Fibroblast of skin of left biceps (primary cell): ENCODE results near the gene FMNL1.

Experiments
- DNase-seq, 2 experiments: peaks; one replicate each; pipeline ENCODE4 v3.0.0-alpha.2; 2013; ENCODE audit warnings: low read depth in 2 of 2

The FMNL1 gene

DNA sequence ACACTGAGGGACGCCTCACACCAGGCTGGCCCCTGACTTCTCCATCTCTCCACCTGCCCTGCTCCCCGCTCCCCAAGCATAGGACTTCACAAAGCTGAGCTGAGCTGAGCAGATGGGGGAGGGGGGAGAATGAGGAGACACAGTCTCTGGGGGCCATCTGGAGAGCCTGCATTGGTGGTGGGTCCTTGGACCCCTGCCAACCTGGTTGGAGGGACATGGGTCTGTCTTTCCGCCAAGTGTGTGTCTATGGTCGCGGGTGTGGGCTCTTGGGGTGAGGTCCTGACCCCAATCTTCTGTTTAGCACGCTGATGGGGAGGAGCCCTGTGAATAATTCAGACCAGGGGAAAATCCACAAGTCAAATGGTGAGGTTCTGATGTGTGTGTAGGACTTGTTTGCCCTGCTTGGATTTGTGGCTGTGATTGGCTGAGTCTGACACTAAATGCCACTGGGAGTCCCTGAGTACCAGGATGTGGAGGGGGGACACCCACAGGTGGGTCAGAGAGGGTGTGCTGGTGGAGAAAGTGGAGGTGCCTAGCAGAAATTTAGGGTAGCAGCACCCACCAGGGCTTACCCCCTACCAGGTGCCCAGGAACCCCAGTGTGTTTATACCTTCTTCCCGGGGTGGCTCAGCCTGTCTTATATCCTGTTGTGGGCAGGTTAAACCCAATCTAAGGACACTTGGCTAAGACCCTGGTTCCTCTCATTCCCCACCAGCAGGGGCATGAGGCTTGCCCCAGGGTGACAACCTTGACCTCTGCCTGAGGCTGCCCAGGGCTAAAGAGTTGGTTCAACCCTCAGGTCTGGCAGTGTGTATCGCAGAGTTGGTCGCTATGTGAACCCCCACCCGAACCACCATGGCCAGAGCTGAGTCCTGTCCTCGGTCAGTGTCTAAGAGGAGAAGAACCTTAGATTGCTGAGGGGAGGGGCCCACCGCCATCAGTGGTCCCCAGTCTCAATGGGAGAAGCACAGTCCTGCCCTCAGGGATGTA, 2.1 kb downstream of the FMNL1 start:
- no peak for DNase-seq

DNA sequence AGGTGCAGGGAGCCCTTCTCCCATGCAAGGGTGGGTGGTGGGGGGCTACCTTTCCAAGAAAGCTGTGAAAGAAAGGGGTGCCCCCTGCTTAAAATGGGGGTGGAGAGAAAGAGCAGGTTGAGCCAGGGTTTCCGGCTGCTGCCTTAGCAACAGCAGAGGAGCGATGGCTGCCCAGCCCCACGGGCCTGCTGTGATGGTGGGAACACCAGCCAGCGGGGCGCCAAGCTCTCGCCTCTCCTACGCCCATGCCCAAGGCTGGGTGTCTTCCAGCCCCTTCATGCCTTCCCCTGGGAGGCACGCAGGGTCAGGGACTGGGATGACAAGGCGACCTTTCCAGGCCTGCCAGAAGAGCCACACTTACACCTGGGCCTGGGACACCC, 3.0 kb downstream of the FMNL1 start:
- DNase-seq: no peak

DNA sequence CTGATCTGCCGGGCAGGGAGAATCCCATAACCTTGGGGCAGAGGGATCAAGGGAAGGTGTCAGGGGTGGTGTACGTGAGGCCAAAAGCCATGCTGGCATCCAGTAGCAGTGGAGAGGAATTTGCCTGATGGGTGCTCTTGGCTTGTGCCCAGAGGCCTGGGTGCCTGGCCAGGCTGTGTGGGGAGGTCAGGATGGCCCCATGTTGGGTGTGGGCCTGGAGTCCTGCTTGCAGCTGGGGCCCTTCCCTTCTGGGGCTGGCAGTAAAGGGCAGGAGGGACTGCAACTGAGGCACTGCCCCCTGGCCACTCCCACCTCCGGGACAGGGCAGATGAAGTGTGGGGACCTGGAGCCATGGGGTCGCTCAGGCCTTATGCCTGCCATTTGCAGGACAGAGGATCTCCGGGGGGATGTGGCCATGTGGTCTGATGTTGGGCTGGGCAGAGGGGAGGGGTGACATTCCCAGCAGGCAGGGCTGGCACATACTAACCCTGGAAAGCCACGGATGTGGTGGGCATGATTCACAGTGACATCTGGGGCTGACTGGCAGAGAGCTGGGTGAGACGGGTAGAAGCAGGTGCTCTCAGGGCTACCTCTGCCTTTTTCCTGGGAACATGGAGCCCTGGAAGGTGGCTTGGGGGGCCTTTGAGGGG, 3.5 kb downstream of the FMNL1 start:
- DNase-seq: no peak

DNA sequence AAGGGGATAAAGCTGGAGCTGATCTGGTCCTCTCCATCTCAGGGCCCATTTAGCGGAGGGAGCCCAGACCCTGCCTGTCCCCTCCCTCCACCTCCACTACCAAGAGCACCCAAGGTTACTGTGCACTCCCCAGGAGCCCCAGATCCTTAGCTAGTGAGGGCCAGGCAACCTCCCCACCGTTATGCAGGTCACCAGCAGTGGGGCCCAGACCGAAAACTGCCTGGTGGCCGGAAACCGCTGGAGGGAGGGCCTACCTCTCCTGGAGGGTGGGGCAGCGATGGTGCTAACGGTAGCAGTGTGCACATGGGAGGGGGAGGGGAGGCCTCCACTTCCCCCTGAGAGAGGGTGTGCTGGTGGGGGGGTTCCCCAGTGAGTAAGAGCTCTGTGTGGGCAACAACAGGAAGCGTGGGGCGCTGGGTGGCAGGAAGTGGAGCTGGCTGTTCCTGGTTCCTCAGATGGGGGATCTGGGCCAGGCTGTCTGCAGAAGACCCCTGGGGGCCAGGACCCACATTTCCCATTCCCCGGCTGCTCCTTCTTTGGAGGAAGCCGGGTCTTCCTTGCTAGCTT, 4.4 kb downstream of the FMNL1 start:
- DNase-seq: no peak

DNA sequence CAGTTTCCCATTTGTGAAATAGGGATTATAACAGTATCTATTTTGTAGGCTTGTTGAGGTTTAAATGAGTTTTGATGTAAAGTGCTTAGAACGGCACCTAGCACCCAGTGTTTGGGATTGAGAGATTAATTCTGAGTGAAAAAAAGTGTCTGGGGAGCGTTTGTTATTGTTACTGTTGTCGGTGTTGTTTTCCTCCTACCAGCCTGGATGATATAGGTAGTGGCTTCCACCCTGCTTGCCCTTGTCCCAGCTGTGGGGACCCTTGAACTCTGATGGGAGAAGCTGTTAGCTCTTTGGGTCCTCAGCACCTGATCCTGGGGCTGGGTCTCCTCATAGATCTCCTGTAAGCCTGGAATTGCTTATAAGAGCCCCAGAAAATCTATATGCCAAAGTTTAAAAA, 4.9 kb downstream of the FMNL1 start:
- no peak for DNase-seq

DNA sequence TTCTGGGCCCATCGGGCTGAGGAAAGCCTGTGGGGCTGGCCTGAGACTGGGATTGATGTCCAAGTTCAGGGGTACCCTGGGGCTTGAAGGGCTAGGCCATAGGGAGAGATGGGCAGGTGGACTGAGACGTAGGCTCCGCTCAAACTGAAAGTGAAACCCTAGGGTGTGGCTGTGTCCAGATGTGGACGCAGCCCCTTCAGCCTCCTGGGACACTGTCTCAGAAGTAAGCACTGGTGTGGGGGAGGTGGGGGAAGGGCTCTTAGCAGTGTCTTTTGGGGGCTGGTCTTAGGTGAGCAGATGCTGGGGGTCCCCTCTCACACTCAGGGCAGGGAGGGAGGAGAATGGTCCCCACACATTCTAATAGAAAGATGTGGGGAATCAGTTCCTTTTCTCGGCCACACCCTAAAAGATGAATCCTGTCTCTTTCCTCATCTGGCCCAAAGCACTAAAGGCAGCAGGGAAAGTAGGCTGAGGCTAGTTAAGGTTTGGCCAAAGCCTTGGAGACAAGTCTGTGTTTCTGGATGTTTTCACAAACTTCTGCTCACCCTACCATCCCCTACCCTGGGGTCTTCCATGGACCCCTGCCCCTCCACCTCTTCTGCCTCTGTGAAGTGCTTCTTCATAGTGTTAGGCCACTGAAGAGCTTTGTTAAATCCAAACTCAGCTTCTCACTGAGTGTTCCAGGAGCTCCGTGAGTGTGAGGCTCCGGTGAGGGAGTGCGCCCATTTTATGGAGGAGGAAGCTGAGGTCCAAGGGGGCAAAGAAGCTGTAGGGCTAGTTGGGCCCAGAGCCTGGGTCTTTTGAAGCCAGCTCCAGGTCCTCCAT, 5.6 kb downstream of the FMNL1 start:
- DNase-seq: no peak

DNA sequence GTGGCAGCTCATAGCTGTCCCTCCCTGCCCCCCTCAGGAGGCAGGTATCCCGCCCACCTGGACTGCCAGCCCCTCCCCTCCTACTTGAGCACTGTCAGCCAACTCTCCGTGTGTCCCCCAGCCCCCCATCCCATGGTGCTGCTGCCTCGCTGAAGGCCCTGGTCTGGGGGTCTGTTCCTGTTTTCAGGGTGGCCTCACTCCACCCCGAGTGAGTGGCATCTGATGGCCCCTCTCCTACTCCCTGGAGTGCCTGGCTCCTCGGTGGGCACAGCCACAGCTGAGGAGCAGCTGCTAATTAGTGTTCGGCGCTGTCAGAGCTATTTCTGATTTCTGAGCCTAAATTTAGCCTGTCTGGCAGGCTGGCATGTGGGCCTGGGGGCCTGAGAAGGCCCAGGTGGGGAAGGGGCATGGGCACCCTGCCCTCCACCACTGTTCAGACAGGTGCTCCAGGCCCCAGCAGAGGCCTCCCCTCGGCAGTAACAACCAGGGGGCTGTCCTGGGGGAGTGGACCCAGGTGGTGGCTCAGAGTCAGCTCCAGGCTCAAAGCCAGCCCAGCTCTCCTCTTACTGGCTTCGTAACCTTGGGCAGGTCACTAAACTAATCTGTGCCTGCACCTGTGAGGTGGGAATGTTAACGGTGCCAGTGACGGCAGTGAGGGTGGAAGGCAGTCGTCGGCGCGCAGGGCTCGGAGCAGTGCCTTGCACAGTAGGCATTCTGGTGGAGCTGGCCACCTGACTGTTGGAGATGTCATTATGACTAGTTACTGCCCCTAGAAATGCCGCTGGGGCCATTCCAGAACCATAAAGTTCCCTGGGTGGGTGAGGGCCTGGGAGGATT, 6.5 kb downstream of the FMNL1 start:
- DNase-seq: no peak

DNA sequence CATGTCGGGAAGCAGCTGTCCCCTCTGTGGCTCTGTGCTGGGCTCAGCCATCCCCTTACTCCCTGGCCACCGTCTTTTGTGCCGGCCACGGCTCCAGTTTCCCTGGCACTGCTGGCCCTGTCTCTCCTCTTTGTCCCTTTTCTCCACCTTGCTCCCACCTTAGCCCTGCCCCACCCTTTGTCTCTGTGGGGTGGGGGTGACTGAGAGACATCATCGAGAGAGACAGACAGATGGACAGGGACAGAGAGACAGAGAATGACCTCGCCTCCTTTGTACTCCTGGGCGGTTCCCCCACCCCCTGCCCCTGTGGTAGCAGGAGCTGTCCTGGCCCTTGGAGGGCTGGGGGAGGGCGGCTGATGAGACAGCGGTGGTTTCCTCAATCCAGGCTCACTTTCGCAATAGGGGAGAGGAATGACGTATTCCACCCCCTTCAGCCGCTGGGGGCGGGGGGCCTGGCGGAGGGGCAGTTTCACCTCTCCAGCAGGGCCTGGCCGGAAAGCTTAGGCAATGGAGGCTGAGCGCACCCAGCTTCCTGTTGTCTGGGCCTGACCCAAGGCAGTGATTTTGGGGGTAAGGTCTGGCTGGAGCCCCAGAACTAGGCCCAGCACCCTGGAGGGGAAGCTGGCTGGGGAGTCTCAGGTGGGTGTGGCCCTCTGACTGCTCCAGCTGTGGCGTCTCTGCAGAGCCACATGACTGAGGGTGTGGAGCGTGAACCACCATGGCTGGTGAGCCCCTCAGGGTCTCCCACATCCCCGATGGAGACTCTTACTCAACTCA, 7.3 kb downstream of the FMNL1 start:
- DNase-seq: peak; percentile 76 to 77

DNA sequence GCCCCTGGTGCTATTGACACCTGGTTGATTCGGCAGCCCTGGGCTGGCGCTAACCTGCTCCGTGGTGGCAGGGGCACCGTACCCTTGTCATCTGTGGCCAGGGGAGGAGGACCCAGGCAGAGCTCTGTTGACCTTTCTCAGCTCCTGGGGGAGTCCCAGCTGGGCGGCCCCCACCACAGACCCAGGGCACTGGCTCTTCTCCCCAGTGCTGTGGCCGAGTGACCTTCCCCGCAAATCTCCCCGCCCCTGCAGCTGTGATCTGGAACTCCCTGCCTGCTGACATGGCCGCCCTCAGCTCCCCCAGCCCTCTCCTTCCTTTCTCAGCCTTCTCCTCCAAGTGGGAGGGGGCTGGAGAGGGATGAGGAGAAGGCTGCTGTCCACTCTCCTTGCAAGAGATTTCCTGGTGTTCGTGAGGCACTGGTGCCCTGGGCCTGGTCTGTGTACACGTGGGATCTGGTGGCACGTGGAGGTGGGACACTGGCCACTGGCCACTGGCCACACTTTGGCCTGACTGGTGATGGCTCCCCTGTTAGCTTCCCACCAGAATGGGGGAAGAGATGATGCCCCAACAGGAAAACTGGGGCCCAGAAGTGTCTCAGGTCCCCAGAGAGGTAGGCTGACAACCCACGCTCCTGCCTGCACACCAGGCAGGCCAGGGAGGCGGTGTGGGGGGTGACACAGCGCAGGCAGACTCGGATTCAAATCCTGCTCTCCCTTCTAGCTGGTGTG, 8.2 kb downstream of the FMNL1 start:
- DNase-seq: no peak

DNA sequence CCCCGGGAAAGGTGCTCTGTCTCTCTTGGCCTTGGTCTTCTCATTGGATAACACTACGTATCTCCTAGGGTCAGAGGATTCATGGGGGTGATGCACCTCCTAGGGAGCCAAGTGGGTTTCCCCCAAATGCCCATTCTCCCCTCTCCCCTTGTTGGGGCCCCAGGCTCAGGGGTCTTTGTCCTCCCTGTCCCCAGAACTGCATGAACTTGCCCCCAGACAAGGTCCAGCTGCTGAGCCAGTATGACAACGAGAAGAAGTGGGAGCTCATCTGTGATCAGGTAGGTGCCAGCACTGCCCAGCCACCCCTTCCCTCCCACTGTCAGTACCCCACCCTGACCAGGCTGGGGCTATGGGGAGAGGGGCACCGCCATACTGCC, 8.7 kb downstream of the FMNL1 start:
- no peak for DNase-seq

DNA sequence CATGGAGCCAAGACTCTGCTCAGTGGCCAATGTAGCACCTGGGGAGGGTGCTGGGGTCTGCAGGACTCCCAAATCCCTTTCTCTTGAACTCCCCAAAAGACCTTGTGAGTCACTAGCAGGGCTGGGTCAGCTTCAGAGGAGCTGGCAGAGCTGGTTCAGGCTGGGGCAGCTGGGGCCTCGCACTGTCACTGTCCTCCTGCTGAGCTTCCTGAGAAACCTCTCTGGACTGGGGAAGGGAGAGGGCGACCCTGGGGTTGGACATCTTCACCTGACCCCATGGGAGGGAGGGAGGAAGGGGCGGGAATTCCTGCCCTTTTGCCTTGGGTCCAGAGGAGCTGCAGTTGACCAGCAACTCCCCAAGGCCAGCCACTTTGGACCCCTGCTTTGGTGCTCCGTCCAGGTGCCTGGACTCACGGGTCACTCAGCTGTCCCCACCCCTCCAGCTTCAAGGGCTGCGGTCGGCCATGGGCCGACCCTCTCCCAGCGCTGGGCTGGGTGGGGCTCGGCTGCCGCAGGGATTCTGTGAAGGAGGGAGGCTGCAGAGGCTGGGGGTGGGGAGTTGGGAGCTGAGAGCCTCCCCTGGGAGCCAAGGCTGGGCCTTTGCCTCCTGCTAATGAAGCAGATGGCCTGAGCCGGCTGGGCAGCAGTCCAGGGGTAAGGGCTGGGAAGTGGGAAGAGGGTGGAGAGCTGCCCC, 9.2 kb downstream of the FMNL1 start:
- no peak for DNase-seq

DNA sequence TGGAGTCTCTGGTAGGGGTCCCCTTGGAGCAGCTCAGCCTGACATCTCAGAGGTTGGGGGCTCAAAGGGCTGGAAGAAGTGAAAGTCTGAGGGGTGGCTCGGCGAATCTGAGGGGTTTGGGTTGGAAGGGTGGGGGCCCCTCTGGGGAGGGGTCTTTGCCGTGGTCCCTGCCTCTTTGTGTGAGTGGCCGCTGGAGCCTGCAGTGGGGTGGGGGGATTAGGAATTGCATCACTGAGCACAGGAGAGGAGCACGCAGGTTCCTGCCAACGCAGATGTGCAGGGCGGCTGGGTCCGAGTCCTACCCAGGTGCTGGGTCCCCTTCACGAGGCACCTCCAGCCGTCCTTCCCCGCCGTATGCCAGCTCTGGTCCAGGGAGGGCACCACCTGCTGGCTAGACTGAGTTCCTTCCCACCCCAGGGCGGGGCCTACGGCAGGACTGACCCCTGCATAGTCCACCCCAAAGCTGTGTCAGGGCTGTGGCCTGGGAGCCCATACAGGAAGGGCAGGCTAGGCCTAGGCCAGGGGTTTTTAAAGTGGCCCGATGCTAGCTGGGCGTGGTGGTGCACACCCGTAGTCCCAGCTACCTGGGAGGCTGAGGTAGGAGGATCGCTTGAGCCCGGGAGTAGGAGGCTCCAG, 9.9 kb downstream of the FMNL1 start:
- no peak for DNase-seq

DNA sequence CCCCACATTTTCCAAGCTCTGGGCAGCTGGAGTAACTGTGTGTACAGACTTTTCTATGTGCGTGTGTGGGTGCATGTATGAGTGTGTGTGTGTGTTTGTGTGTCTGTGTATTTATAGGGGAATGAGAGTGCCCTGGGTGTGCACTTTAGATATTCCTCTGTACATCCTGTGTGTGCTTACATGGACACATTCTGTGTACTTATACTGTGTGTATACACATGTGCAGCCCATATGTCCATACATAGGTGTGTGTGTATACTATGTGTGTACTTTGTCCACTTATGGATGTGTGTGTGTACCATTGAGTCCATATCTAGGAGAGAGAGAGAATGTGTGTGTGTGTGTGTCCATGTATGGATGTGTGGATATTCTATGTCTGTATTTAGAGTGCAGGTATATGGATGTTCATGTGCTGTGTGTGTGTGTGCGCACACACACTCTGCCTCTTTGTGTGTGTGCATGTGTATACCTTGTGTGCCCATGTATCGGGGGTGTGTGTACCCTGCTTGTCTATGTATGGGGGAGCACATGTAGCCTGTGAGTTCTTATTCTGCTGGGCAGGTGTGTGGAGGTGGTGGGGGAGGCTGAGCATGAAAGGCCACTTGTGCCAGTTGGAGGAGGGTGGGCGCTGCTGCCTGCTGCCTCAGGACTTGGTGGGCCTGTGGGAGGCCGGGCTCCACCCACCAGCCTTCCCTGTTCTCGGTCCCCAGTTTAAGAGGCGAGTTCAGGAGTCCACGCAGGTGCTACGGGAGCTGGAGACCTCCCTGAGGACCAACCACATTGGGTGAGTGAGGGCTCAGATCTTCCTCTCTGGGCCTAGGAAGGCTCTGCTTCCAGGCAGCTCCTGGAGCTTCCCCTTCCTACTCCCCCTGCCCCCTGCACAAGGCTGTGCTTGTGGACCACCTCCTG, 11.1 kb downstream of the FMNL1 start:
- DNase-seq: no peak

DNA sequence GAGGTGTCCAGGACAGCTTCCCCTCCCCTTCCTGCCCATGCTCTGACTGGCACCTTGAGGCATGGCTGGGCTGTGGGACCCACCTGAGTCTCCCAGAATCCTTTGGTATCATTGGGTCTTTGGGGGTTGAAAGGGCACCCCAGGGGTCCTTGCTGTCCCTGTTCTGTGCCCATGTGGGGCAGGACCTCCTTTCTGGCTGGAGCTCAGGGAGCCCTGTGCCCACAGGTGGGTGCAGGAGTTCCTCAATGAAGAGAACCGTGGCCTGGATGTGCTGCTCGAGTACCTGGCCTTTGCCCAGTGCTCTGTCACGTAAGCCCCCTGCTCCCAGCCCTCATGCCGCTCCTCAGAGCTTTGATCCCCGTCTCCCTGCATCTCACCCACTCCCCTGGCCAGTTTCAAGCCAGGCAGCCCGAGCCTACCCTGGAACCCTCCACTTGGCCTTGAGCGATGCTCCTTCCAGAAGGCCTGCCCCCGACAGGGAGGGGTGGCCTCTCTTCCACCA, 11.8 kb downstream of the FMNL1 start:
- DNase-seq: no peak

DNA sequence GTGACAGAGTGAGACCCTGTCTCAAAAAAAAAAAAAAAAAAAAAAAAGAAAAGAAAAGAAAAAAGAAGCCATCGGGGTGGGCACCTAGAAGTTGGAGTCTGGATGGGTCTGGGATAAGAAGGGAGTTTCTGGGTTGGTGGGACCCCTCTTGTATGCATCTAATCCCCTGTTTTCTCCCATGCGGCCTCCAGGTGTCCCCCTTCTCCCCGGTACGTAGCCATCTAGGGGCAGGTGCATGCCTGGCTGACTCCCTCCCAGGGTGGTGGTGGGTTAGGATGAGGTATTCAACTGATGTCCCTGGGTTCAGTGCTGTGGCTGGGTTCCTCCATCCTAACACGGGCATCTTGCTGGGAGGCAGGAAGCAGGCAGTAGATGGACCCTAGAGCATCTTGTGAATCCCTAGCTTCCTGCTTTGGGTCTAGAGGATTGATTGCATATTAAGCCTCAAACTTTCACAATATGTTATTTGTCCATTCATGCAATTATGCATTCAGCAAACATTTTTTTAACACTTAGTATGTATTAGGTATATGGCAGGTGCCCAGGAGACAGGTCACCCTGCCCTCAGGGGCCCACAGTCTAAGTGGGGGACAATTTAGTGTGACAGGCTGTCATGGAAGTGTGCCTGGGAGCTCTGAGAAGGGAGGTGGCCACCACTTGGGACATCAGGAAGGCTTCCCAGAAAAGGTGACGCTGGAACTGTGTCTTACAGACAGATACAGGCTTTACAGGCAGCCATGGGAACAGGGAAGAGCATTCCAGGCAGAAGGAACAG, 13.1 kb downstream of the FMNL1 start:
- no peak for DNase-seq
